VCaP (cell line): ENCODE measurements around the gene SYNE3.

Experiments
- H3K27ac ChIP-seq: fragments of 450-650 bp; 2 replicates; pipeline ENCODE4 v1.5.1; 2017
- TF ChIP-seq, protein P1 (sequence below): fragments of 450-650 bp; conservative IDR thresholded peaks from 2 replicates; pipeline ENCODE4 v1.5.1; 2017; ENCODE audit warnings: mild to moderate bottlenecking, moderate library complexity

SYNE3 gene

DNA sequence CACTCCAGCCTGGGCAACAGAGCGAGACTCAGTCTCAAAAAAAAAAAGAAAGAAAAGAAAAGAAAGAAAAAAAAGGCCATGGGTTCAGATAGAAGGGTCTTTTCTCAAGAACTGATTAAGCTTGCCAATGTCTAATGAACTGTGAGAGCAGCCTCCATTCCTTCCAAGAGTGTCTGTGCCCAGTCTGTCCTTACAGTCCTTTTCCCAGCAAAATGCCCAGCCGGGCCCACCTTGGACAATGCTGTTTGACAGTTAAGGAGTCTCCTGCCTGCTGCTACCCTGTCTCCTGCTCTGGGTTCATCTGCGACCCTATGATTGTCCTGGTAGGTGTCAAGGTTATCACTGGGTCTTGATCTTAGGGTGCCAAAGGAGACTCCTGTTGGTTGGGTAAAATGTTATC lies 21.4 kb downstream of the SYNE3 start:
- H3K27ac ChIP-seq, result no peak overlapping the region
- TF ChIP-seq, protein P1, sequence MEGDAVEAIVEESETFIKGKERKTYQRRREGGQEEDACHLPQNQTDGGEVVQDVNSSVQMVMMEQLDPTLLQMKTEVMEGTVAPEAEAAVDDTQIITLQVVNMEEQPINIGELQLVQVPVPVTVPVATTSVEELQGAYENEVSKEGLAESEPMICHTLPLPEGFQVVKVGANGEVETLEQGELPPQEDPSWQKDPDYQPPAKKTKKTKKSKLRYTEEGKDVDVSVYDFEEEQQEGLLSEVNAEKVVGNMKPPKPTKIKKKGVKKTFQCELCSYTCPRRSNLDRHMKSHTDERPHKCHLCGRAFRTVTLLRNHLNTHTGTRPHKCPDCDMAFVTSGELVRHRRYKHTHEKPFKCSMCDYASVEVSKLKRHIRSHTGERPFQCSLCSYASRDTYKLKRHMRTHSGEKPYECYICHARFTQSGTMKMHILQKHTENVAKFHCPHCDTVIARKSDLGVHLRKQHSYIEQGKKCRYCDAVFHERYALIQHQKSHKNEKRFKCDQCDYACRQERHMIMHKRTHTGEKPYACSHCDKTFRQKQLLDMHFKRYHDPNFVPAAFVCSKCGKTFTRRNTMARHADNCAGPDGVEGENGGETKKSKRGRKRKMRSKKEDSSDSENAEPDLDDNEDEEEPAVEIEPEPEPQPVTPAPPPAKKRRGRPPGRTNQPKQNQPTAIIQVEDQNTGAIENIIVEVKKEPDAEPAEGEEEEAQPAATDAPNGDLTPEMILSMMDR, result no peak

DNA sequence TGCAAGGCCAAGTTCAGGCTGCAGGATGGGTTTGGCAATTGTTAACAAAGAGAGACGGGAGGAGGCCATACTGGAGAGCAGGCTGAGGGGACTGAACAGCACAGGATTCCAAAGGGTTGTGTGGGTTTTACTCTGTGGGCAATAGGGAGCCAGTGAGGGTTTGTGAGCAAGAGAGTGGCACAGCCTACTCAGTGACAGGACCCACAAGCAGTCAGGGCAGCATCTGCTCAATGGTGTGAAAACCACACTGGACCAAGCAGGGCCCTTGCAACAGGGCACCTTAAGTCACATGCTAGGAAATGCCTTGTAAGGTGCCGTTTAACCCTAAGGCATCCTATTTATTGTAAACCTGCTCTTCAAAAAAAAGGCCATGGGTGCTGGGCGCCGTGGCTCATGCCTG lies 22.0 kb downstream of the SYNE3 start:
- H3K27ac ChIP-seq, result no peak overlapping the region
- TF ChIP-seq, protein P1, result no peak

DNA sequence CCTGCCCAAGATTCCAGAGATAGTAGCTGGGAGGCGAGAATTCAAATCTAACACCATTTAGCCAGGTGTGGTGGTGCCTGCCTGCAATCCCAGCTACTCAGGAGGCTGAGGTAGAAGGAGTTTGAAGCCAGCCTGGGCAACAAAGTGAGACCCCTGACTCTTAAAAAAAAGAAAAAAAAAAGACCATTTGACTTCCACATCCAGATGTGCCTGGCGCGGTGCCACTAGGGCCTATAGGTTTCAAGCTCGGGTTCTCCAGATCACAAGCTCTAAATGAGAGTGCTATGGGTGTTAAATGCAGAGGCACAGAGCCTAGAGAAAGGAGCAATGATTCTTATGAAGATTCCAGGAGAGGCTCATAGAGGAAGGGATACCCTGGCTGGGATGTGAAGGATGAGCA lies 22.5 kb downstream of the SYNE3 start:
- TF ChIP-seq, protein P1, result no peak
- H3K27ac ChIP-seq, result no peak overlapping the region

DNA sequence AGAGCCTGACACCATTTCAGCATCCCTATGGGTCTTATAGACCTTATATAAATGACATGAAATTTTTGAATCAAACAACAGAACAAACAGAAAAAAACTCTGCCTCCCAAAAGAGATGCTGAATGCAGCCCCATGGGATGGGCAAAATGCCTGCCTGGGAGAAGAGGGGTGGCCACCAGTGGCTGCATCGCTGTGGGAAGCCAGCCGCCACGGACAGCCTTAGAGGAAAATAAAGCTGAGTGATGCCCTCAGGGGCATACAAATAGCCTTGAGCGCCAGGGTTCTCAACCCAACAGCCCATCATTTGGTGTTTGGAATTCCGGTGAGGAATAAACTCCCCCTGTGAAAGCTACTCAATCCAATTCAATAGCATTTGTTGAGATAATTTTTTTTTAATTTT lies 22.9 kb downstream of the SYNE3 start:
- TF ChIP-seq, protein P1, result no peak
- no peak overlapping the region for H3K27ac ChIP-seq

DNA sequence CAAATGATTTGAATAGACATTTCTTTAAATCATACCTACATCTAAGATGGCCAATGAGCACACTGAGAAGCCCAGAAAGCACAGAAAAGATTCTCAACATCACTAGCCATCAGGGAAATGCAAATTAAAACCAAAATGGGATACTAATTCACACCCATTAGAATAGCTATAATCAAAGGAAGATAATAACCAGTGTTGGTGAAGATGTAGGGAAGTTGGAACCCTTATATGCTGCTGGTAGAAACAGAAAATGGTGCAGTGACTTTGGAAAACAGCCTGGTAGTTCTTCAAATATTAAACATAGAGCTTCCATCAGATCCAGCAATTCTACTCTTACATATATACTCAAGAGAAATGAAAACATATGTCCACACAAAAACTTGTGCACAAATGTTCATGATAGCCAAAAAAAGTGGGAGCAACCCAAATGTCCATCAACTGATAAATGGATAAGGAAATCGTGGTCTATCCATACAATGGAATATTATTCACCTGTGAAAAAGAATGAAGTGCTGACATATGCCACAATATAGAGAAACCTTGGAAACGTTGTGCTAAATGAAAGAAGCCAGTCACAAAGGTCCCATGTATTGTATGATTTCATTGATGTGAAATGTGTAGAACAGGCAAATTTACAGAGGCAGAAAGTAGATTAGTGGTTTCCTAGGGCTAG lies 24.4 kb downstream of the SYNE3 start:
- H3K27ac ChIP-seq, result no peak overlapping the region
- TF ChIP-seq, protein P1, result no peak

DNA sequence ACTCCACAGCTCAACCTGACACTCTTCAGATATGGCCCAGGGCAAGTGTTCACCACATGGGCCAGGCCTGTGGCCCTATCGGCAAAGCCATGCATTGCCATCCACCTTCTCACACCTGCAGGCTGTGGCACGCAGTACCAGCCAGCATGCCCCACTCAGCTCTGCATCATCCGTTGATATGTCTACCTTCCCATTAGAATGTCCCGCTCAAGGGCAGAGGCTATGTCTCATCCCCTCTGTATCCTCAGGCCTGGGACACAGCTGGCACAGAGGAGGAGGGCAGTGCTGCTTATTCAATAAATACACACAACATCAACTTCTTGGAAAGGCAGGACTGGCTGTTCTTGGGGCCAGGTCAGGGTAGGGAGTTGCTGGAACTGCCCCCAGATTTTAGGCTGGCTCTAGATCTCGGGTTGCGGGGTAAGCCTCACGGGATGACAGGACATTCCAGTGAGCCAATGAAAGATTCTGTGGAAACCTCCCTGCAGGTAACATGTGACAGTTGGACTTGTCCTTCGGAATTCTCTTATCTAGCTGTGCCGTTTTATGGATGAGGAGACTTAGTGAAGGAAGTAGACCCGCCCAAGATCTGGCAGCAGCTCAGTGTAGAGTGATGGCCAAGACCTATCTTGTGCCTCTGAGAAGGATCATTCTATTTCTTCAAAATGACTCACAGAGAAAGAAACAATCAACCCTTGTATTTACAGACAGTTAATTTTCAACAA lies 25.6 kb downstream of the SYNE3 start:
- H3K27ac ChIP-seq, result no peak overlapping the region
- TF ChIP-seq, protein P1, result no peak

DNA sequence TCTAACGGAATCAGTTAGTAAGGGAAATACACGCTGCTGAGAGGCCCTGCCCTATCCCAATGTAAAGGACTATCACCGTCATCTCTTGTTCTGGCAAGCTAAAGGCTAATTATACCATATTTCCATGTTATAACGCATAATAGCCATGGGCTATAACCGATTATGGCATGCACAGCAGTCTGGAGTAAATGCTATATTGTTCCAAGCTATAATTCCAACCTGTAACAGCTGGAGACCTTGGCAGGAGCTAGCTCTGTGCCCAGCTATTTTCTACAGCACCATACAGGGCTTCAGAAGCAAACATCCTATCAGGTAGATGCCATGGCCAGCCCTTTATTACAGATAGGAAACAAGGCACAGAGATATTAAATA lies 26.3 kb downstream of the SYNE3 start:
- no peak overlapping the region for H3K27ac ChIP-seq
- TF ChIP-seq, protein P1, result no peak
